Upper lobe of left lung (tissue), 4 donors: ENCODE measurements around the gene SFXN2.

Experiments
- CTCF ChIP-seq, 6 experiments: fragments of 450-650 bp in 4 of 6; fragments of 200-600 bp in 2 of 6; sonication (generic) in 2 of 6; IDR thresholded peaks; one replicate each; pipeline ENCODE4 v1.5.1; 2016 to 2019; ENCODE audit warnings: antibody characterized with exemption in 6 of 6
- POLR2A ChIP-seq, 4 donors: fragments of 450-650 bp; IDR thresholded peaks; one replicate each; pipeline ENCODE4 v1.5.1; 2016 to 2017; ENCODE audit warnings: antibody characterized with exemption in 4 of 4, mild to moderate bottlenecking in 2 of 4
- POLR2AphosphoS5 ChIP-seq, 2 donors: sonication (generic); formaldehyde crosslinking; IDR thresholded peaks; one replicate each; pipeline ENCODE4 v1.5.1; 2017; ENCODE audit warnings: antibody characterized with exemption in 2 of 2

GRCh38 chr10:102767428-102768160 is 53.2 kb downstream of the SFXN2 start:
- no peak for TF ChIP-seq CTCF (IDR thresholded peaks at IDR 0.05)
- no peak for TF ChIP-seq POLR2A (IDR thresholded peaks at IDR 0.05)
- TF ChIP-seq POLR2AphosphoS5 (IDR thresholded peaks at IDR 0.05): no peak
